Muscle of back (tissue), 11 donors: Measurements from ENCODE around the gene ANAPC16. TPM values are rescaled to one million over a fixed set of nuclear protein-coding genes. Genes with fewer than 3 reads are reported as not detected.
A peak's percentile ranks its signal among the peaks of the same experiment; 100 is the strongest.
"Not testable (repeated sequence)": the region's sequence is repeated elsewhere in the genome, so short reads cannot be mapped to it uniquely, and the experiment has no call there.

Source experiments
- DNase-seq, 3 donors: peaks; one replicate each; pipeline versions ENCODE4 v3.0.0 to v3.0.0-alpha.2; 2013
- polyA plus RNA-seq, 10 donors: library from polyadenylated mRNA; unstranded; fragments of 120-200 nt; gene quantifications; one replicate each; pipeline ENCODE4 v1.2.1, GENCODE V29; 2013; ENCODE audit not compliant: insufficient read length in 10 of 10

Gene ANAPC16
- polyA plus RNA-seq, 10 donors: 109 to 141 (median 130) TPM

GRCh38 chr10:72240371-72240770, 24.6 kb downstream of the ANAPC16 start:
- no peak for DNase-seq

DNA sequence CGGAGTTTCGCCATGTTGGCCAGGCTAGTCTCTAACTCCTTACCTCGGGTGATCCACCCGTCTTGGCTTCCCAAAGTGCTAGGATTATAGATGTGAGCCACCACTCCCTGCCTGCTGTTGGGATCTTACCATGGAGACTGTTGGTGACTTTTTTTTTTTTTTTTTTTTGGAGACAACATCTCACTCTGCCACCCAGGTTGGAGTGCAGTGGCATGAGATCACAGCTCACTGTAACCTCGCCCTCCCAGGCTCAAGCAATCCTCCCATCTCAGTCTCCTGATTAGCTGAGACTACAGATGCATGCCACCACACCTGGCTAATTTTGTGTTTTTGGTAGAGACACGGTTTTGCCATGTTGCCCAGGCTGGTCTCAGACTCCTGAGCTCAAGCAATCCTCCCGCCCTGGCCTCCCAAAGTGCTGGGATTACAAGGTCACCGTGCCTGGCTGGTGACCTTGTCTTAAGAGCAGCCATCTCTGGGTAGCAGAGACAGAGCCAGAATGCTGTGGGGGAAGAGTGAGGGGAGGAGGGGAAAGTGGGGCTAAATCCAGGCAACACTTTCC, 26.0 kb downstream of the ANAPC16 start:
- DNase-seq: no peak

GRCh38 chr10:72242675-72243074, 26.9 kb downstream of the ANAPC16 start:
- DNase-seq: peak in 2 of 3 donors; percentile 57 to 77

DNA sequence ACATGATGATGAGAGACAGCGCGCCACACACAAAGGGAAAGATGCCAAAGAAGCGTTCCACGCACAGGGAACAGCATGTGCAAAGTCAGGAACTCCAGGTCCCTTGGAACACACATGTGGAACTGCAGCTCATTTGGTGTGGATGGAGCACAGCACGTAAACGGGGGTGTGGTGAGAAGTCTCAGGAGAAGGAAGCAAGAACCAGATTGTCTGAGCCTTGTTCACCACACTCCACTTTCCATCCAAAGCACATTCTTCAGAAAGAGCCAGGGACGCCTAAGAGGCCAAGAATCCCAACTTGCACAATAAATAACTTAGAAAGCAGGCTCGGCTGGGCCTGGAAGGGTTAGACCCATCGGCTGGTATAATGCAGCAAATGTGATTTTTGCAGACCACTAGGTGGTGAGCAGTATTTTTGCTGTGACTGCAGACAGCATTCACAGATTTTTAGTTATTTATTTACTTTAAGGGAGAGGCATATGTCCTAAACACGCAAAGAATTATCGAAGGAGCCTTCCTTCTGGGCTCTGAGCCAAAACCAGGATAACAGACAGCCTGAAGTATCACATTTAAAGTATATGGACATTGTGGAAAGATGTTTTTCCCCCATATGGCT, 28.1 kb downstream of the ANAPC16 start:
- peak; percentile 76 to 90 (median 85) for DNase-seq

DNA sequence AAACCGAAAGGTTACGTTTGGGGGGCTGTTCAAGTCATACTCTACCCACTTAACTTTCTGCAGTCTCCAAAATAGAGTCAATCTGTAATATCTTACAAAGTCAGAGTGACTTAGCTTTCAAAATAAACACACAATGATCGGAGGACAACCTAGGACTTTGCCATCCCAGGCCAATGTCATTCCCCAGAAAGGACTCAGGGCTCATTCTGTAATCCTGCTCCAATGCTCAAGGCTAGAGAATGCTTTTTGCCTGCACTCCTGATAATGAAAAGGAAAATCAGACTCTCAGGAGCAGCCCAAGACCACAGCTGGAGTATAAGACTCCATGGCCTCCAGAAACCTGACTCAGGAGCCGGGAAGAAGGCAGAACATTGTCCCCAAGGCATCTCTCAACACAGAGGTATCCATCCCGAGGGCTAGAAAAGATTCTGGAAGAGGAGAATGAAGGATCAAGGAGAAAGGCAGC, 28.8 kb downstream of the ANAPC16 start:
- no peak for DNase-seq

DNA sequence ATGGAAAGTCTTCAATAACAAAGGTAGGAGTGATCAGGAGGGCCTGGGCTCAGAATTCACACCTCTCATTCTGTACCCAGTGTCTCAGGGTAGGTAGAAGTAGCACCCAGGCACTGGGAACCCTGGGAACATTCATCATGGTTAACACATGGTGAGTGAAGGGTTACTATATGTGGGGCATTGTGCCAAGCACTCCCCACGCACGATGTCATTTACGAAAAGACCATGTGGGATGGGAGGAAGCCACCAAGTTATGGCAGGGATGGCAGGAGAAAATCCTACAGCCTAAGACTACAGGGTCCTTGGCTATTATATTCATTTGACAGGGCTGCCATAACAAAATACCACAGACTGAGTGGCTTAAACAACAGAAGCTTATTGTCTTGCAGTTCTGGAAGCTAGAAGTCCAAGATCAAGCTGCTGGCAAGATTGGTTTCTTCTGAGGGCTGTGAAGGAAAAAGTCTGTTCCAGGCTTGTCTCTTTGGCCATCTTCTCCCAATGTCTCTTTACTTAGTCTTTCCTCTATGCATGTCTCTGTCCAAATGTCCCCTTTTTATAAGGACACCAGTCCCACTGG, 30.2 kb downstream of the ANAPC16 start:
- DNase-seq: peak in 1 of 3 donors; percentile 17

DNA sequence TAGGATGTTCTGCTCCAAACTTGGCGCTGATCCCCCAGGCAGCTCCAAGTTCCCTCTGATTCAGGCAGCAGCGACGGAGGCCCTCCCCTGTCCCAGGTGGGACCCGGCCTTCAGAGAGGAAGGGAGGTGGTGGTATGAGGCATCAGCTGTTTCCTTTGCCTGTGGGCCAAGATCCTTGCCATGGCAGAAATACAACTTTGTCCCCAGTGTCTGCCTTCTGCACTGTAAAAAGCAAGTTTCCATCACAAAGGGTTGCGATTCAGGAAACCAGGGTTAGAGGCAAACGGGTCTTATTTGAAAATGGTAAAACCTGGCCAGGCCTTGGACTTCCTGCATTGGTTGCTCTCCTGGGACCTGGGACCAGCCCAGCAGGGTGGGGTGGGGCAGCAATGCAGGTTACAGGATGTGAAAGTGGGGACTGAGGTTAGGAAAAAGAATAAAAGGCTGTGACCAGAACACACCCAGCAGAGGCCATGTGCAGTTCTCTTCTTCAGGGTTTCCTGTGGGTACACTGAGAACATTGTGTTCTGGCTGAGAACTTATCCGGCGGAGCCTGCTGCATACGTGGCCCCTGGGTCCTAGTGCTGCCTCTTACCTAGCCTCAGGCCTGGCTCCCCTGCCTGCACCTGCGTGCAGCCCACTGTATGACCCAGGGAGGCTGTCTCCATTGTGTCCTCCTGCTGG, 32.8 kb downstream of the ANAPC16 start:
- peak; percentile 77 to 95 (median 89) for DNase-seq

DNA sequence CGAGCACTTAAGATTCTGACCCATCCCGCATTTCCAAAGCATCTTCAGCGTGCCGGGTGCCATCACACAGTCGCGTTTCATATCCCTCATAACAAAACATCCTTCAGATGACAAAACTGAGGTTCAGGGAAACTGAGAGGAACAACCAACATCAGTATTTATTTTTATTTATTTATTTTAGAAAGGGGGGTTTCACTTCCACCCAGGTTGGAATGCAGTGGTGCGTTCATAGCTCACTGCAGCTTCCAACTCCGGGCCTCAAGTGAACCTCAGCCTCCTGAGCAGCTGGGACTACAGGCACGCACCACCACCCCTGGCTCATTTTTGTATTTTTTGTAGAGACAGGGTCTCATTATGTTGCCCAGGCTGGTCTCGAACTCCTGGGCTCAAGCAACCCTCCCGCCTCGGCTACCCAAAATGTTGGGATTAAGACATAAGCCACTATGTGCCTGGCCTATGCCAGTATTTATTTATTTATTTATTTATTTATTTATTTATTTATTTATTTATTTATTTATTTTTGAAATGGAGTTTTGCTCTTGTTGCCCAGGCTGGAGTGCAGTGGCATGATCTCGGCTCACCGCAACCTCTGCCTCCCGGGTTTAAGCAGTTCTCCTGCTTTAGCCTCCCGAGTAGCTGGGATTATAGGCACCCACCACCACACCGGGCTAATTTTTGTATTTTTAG, 33.5 kb downstream of the ANAPC16 start:
- not testable (repeated sequence) for DNase-seq

DNA sequence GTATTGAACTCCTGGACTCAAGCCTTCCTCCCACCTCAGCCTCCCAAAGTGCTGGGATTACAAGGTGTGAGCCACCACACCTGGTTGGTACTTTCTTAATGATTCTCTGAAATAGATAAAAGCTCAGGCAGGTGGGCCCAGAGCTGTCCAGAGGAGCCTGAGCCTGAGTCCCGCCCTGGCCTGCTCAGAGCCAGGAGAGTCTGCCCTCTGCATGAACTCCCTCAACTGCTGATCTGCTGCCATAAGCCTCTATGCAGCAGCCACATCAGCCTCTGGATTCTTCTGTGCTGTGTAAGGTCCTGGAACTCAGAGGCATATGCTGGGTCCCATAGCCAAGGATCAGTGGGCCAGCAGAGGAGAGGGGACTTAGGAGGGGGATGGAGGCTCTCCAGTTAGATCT, 34.9 kb downstream of the ANAPC16 start:
- DNase-seq: peak; percentile 79 to 95 (median 89)

DNA sequence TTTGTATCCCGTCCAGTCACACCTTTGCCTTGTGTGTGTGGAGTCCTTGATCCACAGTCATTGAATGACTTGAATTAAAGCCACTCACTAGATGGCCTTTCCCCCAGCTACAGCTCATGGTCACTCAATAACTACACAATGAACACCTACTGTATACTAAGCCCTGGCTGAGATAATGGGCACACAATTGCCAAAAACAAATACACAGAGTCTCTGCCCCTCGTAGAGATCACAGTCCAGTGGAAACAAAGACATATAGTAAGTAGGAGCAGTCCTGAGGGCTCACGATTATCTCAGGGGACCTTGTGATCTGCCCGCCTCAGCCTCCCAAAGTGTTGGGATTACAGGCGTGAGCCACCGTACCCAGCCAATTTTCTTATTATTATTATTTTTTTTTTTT, 35.8 kb downstream of the ANAPC16 start:
- no peak for DNase-seq

GRCh38 chr10:72252972-72253371, 37.2 kb downstream of the ANAPC16 start:
- peak; percentile 47 to 83 (median 55) for DNase-seq

DNA sequence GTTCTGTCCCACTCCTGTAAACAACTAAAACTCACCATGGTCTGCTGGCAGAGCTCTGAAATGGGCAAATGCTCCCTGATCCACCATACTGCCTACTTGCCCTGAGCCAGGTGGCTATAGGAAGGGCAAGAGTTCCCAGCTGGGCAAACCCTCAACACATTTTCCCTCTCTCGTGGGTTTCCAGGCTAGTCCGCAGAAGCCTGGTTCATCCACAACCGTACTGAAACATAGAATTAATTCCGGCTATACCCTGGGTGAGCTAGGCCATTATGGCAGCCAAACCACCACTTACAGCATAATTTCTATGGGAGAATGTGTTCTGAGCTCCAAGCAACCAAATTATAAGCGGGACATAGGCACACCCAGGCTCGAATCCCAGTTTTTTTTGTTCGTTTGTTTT, 37.8 kb downstream of the ANAPC16 start:
- peak in 1 of 3 donors; percentile 18 for DNase-seq

GRCh38 chr10:72254813-72255568, 39.2 kb downstream of the ANAPC16 start:
- DNase-seq: peak; percentile 81 to 95 (median 86)

- DNase-seq: peak in 1 of 3 donors; percentile 51
These were observed 40.3 kb downstream of the ANAPC16 start for GRCh38 chr10:72255977-72256729.

DNA sequence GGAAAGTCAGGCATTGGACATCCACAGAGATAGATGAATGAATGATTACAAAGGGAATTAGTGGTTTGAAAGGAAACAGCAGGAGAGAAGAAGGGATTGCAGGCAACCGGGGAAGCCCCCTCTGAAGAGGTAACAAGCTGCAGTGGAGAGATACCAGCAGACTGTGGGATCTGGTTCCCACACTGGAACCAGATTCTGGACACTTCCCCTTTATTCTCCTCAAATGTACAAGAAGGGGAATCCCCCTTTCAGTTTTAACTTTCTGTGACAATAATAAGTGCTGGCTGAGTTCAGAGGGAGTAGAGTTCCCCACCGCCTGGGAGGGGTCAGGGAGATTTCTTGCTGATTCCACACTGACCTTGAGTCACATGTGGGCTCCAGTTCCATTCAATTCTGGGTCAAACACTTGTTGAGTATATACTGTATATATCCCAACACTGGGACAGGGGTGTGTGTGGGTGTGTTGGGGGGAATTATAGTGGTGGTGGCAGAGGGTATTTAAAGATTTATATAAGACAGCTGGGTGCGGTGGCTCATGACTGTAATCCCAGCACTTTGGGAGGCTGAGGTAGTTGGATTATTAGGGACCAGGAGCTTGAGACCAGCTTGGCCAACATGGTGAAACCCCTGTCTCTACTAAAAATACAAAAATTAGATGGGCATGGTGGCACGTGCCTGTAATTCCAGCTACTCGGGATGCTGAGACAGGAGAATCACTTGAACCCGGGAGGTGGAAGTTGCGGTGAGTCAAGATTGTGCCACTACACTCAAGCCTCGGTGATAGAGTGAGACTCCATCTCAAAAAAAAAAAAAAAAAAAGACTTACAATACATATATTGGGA, 41.5 kb downstream of the ANAPC16 start:
- DNase-seq: peak in 1 of 3 donors; percentile 58

GRCh38 chr10:72258617-72259016, 42.8 kb downstream of the ANAPC16 start:
- DNase-seq: peak in 1 of 3 donors; percentile 16

DNA sequence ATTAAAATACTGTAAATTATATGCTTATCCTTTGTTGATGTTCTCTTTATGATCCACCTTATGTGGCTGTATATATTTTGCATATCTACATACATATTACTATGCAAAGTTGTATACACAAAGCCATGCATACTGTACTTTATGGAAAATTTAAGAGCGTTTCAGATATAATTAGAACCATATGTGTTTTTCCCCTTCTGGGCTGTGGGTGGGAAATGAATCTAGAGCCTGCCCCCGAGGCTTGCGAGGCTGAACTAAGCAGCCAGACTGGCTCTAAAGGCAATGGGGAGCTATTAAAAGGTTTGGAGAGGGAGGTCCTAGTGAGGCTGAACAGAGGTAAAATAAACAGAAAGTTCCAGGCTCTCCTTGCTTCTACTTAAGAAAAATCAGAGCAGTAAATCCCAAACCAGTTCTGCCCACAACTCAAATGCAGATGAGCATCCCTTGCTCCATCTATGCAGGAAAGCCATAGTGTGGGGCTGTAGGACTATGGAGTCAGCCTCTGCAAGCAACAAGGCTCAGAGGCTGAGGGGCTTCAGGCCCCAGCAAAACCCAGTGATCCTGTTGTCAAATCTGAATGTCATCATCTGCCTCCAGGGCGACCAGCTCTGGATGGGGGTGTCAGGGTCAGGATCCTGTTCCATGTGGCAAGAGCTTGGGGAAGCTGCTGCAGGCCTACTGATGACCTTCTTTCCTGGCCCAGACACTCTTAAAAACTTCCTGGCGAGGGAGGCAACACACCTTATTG, 43.9 kb downstream of the ANAPC16 start:
- DNase-seq: peak; percentile 75 to 93 (median 85)

DNA sequence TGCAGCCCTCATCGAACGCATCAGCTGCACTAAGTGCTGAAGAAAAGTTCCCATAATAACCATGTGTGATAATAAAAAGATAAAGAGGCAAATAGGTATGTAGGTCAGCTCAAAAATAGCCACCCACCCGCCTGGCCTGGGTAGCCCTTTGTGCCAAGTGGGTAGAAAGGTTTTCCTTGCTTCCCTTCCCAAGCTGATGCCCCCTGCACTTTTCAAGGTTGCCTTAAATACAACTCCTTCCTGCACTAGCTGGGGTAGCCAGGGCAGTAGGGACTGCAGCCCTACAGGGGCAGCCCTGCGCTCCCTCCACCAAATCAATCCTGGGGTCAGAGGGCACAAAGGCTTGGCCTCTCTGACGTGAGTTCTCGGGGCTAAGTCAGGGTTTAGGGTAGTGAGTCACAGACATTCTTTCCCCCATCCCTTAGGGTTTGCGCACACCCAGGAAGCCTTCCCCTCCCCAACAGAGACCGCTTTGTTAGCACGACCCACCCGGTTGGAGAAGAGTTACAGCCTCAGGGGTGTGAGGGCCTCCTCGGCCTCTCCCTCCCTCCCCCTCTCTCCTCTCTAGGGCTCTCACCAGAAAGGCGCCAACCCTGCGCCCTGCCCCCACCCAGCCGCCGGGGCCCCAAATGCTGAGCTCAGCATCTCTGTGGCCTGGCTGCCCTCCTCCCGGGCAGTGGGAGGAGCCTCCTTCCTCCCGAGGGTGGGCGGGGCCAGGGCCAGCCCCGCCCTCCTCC, 44.6 kb downstream of the ANAPC16 start:
- peak; percentile 91 to 96 (median 93) for DNase-seq
